IMR-90 (cell line): ENCODE measurements around the gene LEMD1. TPM values are rescaled to one million over a fixed set of nuclear protein-coding genes. Genes with fewer than 3 reads are reported as not detected.
"Not testable (repeated sequence)": the region's sequence is repeated elsewhere in the genome, so short reads cannot be mapped to it uniquely, and the experiment has no call there.

Experiments
- ATAC-seq: fragments of 200-7000 bp; cut with Tn5 transposase; 2 replicates; pipeline ENCODE4 v1.9.1; 2020; ENCODE audit warnings: low read depth, mild to moderate bottlenecking, moderate library complexity
- BruUV-seq: library from RNA; stranded (reverse); fragments of 400-500 nt; replicated peaks from 2 replicates; lab custom pipeline; 2021; lab: Mats Ljungman, UMichigan
- CTCF ChIA-PET: fragments of 300-600 bp; formaldehyde crosslinking; extraction: SDS; loops from one replicate; lab custom pipeline; 2021; ENCODE audit warnings: antibody characterized with exemption; lab: Yijun Ruan, JAX
- POLR2A ChIA-PET: fragments of 300-600 bp; sonication (Branson Sonifier 250); formaldehyde crosslinking; loops from one replicate; lab custom pipeline; 2022; ENCODE audit warnings: antibody characterized with exemption; ENCODE audit not compliant: unreplicated experiment; lab: Charles Lee
- DNase-seq: peaks from one replicate; pipeline ENCODE4 v3.0.0; 2013
- H2AFZ ChIP-seq: replicated peaks from 2 replicates; pipeline ENCODE3; 2013; ENCODE audit warnings: low read length, mild to moderate bottlenecking; ENCODE audit not compliant: poor library complexity
- H2AK5ac ChIP-seq: 2 replicates; pipeline ENCODE4 v1.6.1; 2013; ENCODE audit warnings: low read depth, low read length, inconsistent platforms
- H2AK9ac ChIP-seq: replicated peaks from 2 replicates; pipeline ENCODE3; 2013; ENCODE audit warnings: mild to moderate bottlenecking, low read depth, low read length, moderate library complexity; ENCODE audit not compliant: poor library complexity
- H2BK120ac ChIP-seq: 2 replicates; pipeline ENCODE4 v1.6.1; 2013; ENCODE audit warnings: low read depth, low read length, inconsistent platforms
- H2BK15ac ChIP-seq: 3 replicates; pipeline ENCODE4 v1.6.1; 2013; ENCODE audit warnings: low read depth, low read length, inconsistent platforms
- H2BK20ac ChIP-seq: 2 replicates; pipeline ENCODE4 v1.6.1; 2013; ENCODE audit warnings: low read depth, mild to moderate bottlenecking, inconsistent platforms, low read length, moderate library complexity
- H2BK5ac ChIP-seq: 2 replicates; pipeline ENCODE4 v1.6.1; 2013; ENCODE audit warnings: mild to moderate bottlenecking, low read depth, low read length, inconsistent platforms; ENCODE audit not compliant: poor library complexity, severe bottlenecking
- H3K14ac ChIP-seq: replicated peaks from 2 replicates; pipeline ENCODE4 v1.6.1; 2013; ENCODE audit warnings: low read depth, low read length, inconsistent platforms
- H3K18ac ChIP-seq: 2 replicates; pipeline ENCODE4 v1.6.1; 2013; ENCODE audit warnings: low read depth, low read length, control low read depth
- H3K23ac ChIP-seq: 2 replicates; pipeline ENCODE4 v1.6.1; 2013; ENCODE audit warnings: low read depth, low read length, inconsistent platforms
- H3K27ac ChIP-seq: 2 replicates; pipeline ENCODE4 v1.5.1; 2013; ENCODE audit warnings: mild to moderate bottlenecking, control low read depth, low read length; ENCODE audit not compliant: insufficient read depth
- H3K27me3 ChIP-seq: 2 replicates; pipeline ENCODE4 v1.6.1; 2013; ENCODE audit warnings: low read length; ENCODE audit not compliant: control insufficient read depth, insufficient read depth
- H3K36me3 ChIP-seq: 2 replicates; pipeline ENCODE4 v1.6.1; 2013; ENCODE audit warnings: low read length, mixed read lengths; ENCODE audit not compliant: control insufficient read depth, insufficient read depth
- H3K4ac ChIP-seq: 2 replicates; pipeline ENCODE4 v1.6.1; 2013; ENCODE audit warnings: low read depth, low read length, inconsistent platforms
- H3K4me1 ChIP-seq: 2 replicates; pipeline ENCODE4 v1.6.1; 2013; ENCODE audit warnings: low read length, mixed read lengths; ENCODE audit not compliant: control insufficient read depth, insufficient read depth
- H3K4me2 ChIP-seq: 2 replicates; pipeline ENCODE4 v1.6.1; 2013; ENCODE audit warnings: low read depth, mild to moderate bottlenecking, control low read depth, low read length, moderate library complexity
- H3K4me3 ChIP-seq: 2 replicates; pipeline ENCODE4 v1.5.1; 2013; ENCODE audit warnings: low read depth, mild to moderate bottlenecking, control low read depth, low read length, moderate library complexity; ENCODE audit not compliant: insufficient read depth
- H3K56ac ChIP-seq: 2 replicates; pipeline ENCODE4 v1.6.1; 2013; ENCODE audit warnings: low read length, inconsistent platforms; ENCODE audit not compliant: insufficient read depth; ENCODE audit errors: extremely low read depth
- H3K79me1 ChIP-seq, 2 experiments: 2 replicates each; pipeline ENCODE4 v1.6.1; 2013; ENCODE audit warnings: low read length in 2 of 2, inconsistent platforms in 1 of 2, low read depth in 1 of 2
- H3K9ac ChIP-seq: 2 replicates; pipeline ENCODE4 v1.6.1; 2013; ENCODE audit warnings: low read depth, low read length, control low read depth
- H3K9me1 ChIP-seq: 2 replicates; pipeline ENCODE4 v1.6.1; 2013; ENCODE audit warnings: low read length, inconsistent platforms; ENCODE audit not compliant: insufficient read depth
- H3K9me3 ChIP-seq: 2 replicates; pipeline ENCODE4 v1.6.1; 2013; ENCODE audit warnings: low read length; ENCODE audit not compliant: control insufficient read depth, insufficient read depth
- H4K20me1 ChIP-seq: 2 replicates; pipeline ENCODE4 v1.6.1; 2013; ENCODE audit warnings: low read length, inconsistent platforms; ENCODE audit not compliant: insufficient read depth
- H4K5ac ChIP-seq: 2 replicates; pipeline ENCODE4 v1.6.1; 2013; ENCODE audit warnings: mild to moderate bottlenecking, low read depth, low read length, control low read depth
- H4K8ac ChIP-seq, 2 experiments: 2 replicates each; pipeline ENCODE4 v1.6.1; 2013; ENCODE audit warnings: low read depth in 2 of 2, low read length in 2 of 2, control low read depth in 1 of 2, inconsistent platforms in 1 of 2
- H4K91ac ChIP-seq: 2 replicates; pipeline ENCODE4 v1.6.1; 2013; ENCODE audit warnings: low read depth, low read length, inconsistent platforms; ENCODE audit not compliant: insufficient read depth
- MXI1 ChIP-seq: IDR thresholded peaks from 2 replicates; pipeline ENCODE4 v1.6.1; 2012; ENCODE audit warnings: low read depth, mild to moderate bottlenecking, low read length, moderate library complexity, borderline replicate concordance
- NFE2L2 ChIP-seq: fragments of 150-350 bp; IDR thresholded peaks from 2 replicates; pipeline ENCODE4 v1.6.1; 2016; ENCODE audit warnings: low read depth, mild to moderate bottlenecking, low read length
- RCOR1 ChIP-seq: IDR thresholded peaks from 2 replicates; pipeline ENCODE4 v1.6.1; 2012; ENCODE audit warnings: mild to moderate bottlenecking, low read length, improper control_type of control experiment; ENCODE audit not compliant: insufficient replicate concordance
- WGBS, 2 experiments: methylation state at CpG; one replicate each; pipeline versions ENCODE4 v1.1.5 to v1.1.7; 2013; ENCODE audit warnings: missing lambda C conversion rate in 2 of 2; ENCODE audit not compliant: insufficient read length in 1 of 2; ENCODE audit errors: extremely low coverage in 2 of 2; 5-methylcytosine and 5-hydroxymethylcytosine counted together
- dilution Hi-C: fragments of 300-500 bp; cut with HindIII; formaldehyde crosslinking; loops from one replicate; pipeline ENCODE4 v1.14.3; 2018; ENCODE audit warnings: low sequenced_read_pairs; ENCODE audit not compliant: unreplicated experiment
- in situ Hi-C: fragments of 300-500 bp; cut with MboI; formaldehyde crosslinking; loops from 3 replicates; pipeline ENCODE4 v1.14.3; 2019; ENCODE audit warnings: low sequenced_read_pairs, inconsistent platforms, mixed read lengths
- intact Hi-C: fragments of 100-400 bp; cut with micrococcal nuclease; formaldehyde crosslinking; loops from 2 replicates; pipeline ENCODE4 v1.10.0; 2022
- polyA plus RNA-seq, 3 experiments: library from polyadenylated mRNA; depleted of rRNA; stranded (reverse); fragments of >200 nt; gene quantifications; 2 replicates each; pipeline ENCODE4 v1.2.3, GENCODE V29; 2012; ENCODE audit warnings: low replicate concordance in 1 of 3
- total RNA-seq: library from RNA; depleted of rRNA; stranded (reverse); fragments of >200 nt; gene quantifications from 2 replicates; pipeline ENCODE4 v1.2.3, GENCODE V29; 2012

Gene LEMD1
- total and polyA plus RNA-seq, 2 of the 4 experiments (the other 2 are of a cell fraction): not detected

GRCh38 chr1:205387845-205388244, 34.0 kb downstream of the LEMD1 start:
- no peak overlapping the region for H3K4me3 ChIP-seq

GRCh38 chr1:205382990-205383389, 38.9 kb downstream of the LEMD1 start:
- H4K91ac ChIP-seq, H3K4me3 ChIP-seq, H4K20me1 ChIP-seq, H3K9me3 ChIP-seq, H3K9me1 ChIP-seq, ATAC-seq, POLR2A ChIA-PET, H3K36me3 ChIP-seq, H3K14ac ChIP-seq, BruUV-seq, H2AFZ ChIP-seq, H4K5ac ChIP-seq, H3K79me1 ChIP-seq, in situ Hi-C loops, H3K9ac ChIP-seq, H2BK5ac ChIP-seq, H3K4me1 ChIP-seq, H2BK20ac ChIP-seq, H3K4me2 ChIP-seq, H2BK120ac ChIP-seq, H3K56ac ChIP-seq, H3K23ac ChIP-seq, H3K18ac ChIP-seq, H3K4ac ChIP-seq, dilution Hi-C loops, H2AK5ac ChIP-seq, H2BK15ac ChIP-seq, H3K27ac ChIP-seq, H2AK9ac ChIP-seq, intact Hi-C loops, DNase-seq, H4K8ac ChIP-seq: not testable (repeated sequence)
- H3K27me3 ChIP-seq: peaks cover 21% of the 10 kb centered on the region
- WGBS, 2 experiments: no CpG with 5 or more reads among the region's 3 CpGs
- CTCF ChIA-PET: interaction anchor here (0.6 kb wide), 1 partner anchor 38 kb away, joined by 4 read pairs; no protein-coding TSS in a partner anchor

More at GRCh38 chr1:205387845-205388244, 34.0 kb downstream of the LEMD1 start:
- H2BK120ac ChIP-seq: no peak overlapping the region
- no peak overlapping the region for H3K27ac ChIP-seq
- intact Hi-C loops: no loop called here
- H3K4ac ChIP-seq: no peak overlapping the region
- WGBS, 2 experiments: no CpG with 5 or more reads among the region's 2 CpGs
- no peak overlapping the region for H2AK5ac ChIP-seq
- no peaks in the 10 kb centered on the region for H3K79me1 ChIP-seq
- H2BK15ac ChIP-seq: no peak overlapping the region
- TF ChIP-seq MXI1 (no peak), RCOR1 (no peak), NFE2L2 (no peak)
- in situ Hi-C loops: no loop called here
- no peaks in the 10 kb centered on the region for H3K9me3 ChIP-seq
- H3K4me2 ChIP-seq: no peak overlapping the region
- H4K91ac ChIP-seq: no peak overlapping the region
- H4K20me1 ChIP-seq: no peaks in the 10 kb centered on the region
- CTCF ChIA-PET: interaction anchor here (1.2 kb wide), 1 partner anchor 98 kb away, joined by 3 read pairs; no protein-coding TSS in a partner anchor
- no peak for DNase-seq
- no peak overlapping the region for H3K9ac ChIP-seq
- H3K18ac ChIP-seq: no peak overlapping the region
- no peak overlapping the region for H3K56ac ChIP-seq
- H3K9me1 ChIP-seq: no peaks in the 10 kb centered on the region
- H4K8ac ChIP-seq: no peak overlapping the region
- H2AFZ ChIP-seq: no peak overlapping the region
- no peak overlapping the region for H3K23ac ChIP-seq
- peaks cover 10% of the 10 kb centered on the region for H3K27me3 ChIP-seq
- POLR2A ChIA-PET: no interaction called here
- dilution Hi-C loops: no loop called here
- H2AK9ac ChIP-seq: no peak overlapping the region
- no TSS peak for BruUV-seq
- no peak overlapping the region for H3K14ac ChIP-seq
- H3K4me1 ChIP-seq: no peaks in the 10 kb centered on the region
- no peak for ATAC-seq
- H2BK20ac ChIP-seq: no peak overlapping the region
- no peaks in the 10 kb centered on the region for H3K36me3 ChIP-seq
- H2BK5ac ChIP-seq: no peak overlapping the region
- no peak overlapping the region for H4K5ac ChIP-seq
